ENCODE data around the gene FRMPD1. TPM values are rescaled to one million over a fixed set of nuclear protein-coding genes. Genes with fewer than 3 reads are reported as not detected.

Gene FRMPD1
- total and polyA plus RNA-seq, 2 of the 13 experiments (the other 11 are each of a cell fraction or from before 2014, with no cell fraction given): not detected

GRCh38 chr9:37784616-37785483 is 134.1 kb downstream of the FRMPD1 start, which contains the start of gene EXOSC3 (continued):
- TF ChIP-seq MEIS1 (CRISPR knock-in tag; IDR thresholded peaks at IDR 0.05; ENCODE audit: borderline replicate concordance): peak; percentile 90; the same call in 1 of the 2 replicates
- TF ChIP-seq SCMH1 (CRISPR knock-in tag; IDR thresholded peaks at IDR 0.05; ENCODE audit: borderline replicate concordance): no peak
- 0 out of 2 replicates have a peak, but pooled peaks have one; percentile 27 for TF ChIP-seq ZNF83 (CRISPR knock-in tag; IDR thresholded peaks at IDR 0.05; ENCODE audit: borderline replicate concordance)
- TF ChIP-seq ZNF646 (CRISPR knock-in tag; IDR thresholded peaks at IDR 0.05): peak; percentile 56; the same call in 1 of the 2 replicates
- TF ChIP-seq ZSCAN5A (CRISPR knock-in tag; IDR thresholded peaks at IDR 0.05; ENCODE audit: borderline replicate concordance): 0 out of 2 replicates have a peak, but pooled peaks have one; percentile 53
- TF ChIP-seq ZNF597 (CRISPR knock-in tag; IDR thresholded peaks at IDR 0.05): no peak
- peak; percentile 56; the same call in 1 of the 2 replicates for TF ChIP-seq SP4 (CRISPR knock-in tag; IDR thresholded peaks at IDR 0.05)
- no peak for TF ChIP-seq SMARCC2 (IDR thresholded peaks at IDR 0.05)
- peak; percentile 8; the same call in 1 of the 2 replicates for TF ChIP-seq ATF3 (CRISPR knock-in tag; IDR thresholded peaks at IDR 0.05)
- TF ChIP-seq NFE2L2 (IDR thresholded peaks at IDR 0.05; ENCODE audit: low read length): no peak
- TF ChIP-seq SPEN (CRISPR knock-in tag; IDR thresholded peaks at IDR 0.05; ENCODE audit: low read depth): peak; percentile 72
- TF ChIP-seq FOXO4 (CRISPR knock-in tag; conservative IDR thresholded peaks at IDR 0.05): 0 out of 2 replicates have a peak, but pooled peaks have one; percentile 60
- TF ChIP-seq NKX3-1 (CRISPR knock-in tag; IDR thresholded peaks at IDR 0.05): peak; percentile 61; the same call in 1 of the 2 replicates
- TF ChIP-seq MAZ (IDR thresholded peaks at IDR 0.05; ENCODE audit: borderline replicate concordance, low read depth, low read length): no peak
- peak; percentile 83 for TF ChIP-seq MAZ (CRISPR knock-in tag; IDR thresholded peaks at IDR 0.05; ENCODE audit: low read depth)
- TF ChIP-seq MTF2 (CRISPR knock-in tag; IDR thresholded peaks at IDR 0.05; ENCODE audit: borderline replicate concordance): peak; percentile 96
- peak; percentile 81 for TF ChIP-seq IRF2 (CRISPR knock-in tag; IDR thresholded peaks at IDR 0.05)

Data from HepG2 (cell line).